ENCODE results near the gene FNIP2.
A peak's percentile ranks its signal among the peaks of the same experiment; 100 is the strongest.

The FNIP2 gene

GRCh38 chr4:158728236-158728635 lies 40.6 kb upstream of the FNIP2 start:
- no peaks in the 10 kb centered on the region for H3K36me3 ChIP-seq (ENCODE audit: insufficient read depth, low read length)
- no peaks in the 10 kb centered on the region for H3K9me2 ChIP-seq (replicated peaks; ENCODE audit: low read depth, low read length)
- H3K4me2 ChIP-seq (ENCODE audit: low read depth, low read length, poor library complexity, severe bottlenecking): no peak overlapping the region
- H2AFZ ChIP-seq (ENCODE audit: low read length): peak overlapping the region; percentile 65; the same call in 1 of the 2 replicates
- no peak overlapping the region for H3K4me3 ChIP-seq (ENCODE audit: low read length, poor library complexity, severe bottlenecking)
- H4K20me1 ChIP-seq (ENCODE audit: insufficient read depth, low read length, poor library complexity, severe bottlenecking): no peaks in the 10 kb centered on the region
- H3K27me3 ChIP-seq (ENCODE audit: insufficient read depth, low read length, poor library complexity, severe bottlenecking): no peaks in the 10 kb centered on the region
- H3K9me3 ChIP-seq (ENCODE audit: insufficient read depth, low read depth, low read length): no peaks in the 10 kb centered on the region
- no peaks in the 10 kb centered on the region for H3K79me2 ChIP-seq (ENCODE audit: insufficient read depth, low read length)
- H3K4me1 ChIP-seq (ENCODE audit: insufficient read depth, low read length, poor library complexity, severe bottlenecking): peaks cover 8% of the 10 kb centered on the region
- TF ChIP-seq EZH2phosphoT487 (IDR thresholded peaks at IDR 0.05; ENCODE audit: borderline replicate concordance): no peak
- TF ChIP-seq, protein P1, sequence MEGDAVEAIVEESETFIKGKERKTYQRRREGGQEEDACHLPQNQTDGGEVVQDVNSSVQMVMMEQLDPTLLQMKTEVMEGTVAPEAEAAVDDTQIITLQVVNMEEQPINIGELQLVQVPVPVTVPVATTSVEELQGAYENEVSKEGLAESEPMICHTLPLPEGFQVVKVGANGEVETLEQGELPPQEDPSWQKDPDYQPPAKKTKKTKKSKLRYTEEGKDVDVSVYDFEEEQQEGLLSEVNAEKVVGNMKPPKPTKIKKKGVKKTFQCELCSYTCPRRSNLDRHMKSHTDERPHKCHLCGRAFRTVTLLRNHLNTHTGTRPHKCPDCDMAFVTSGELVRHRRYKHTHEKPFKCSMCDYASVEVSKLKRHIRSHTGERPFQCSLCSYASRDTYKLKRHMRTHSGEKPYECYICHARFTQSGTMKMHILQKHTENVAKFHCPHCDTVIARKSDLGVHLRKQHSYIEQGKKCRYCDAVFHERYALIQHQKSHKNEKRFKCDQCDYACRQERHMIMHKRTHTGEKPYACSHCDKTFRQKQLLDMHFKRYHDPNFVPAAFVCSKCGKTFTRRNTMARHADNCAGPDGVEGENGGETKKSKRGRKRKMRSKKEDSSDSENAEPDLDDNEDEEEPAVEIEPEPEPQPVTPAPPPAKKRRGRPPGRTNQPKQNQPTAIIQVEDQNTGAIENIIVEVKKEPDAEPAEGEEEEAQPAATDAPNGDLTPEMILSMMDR (conservative IDR thresholded peaks at IDR 0.05; ENCODE audit: low read length): no peak
- H3F3A ChIP-seq (ENCODE audit: low read depth): no peaks in the 10 kb centered on the region
- H3K9ac ChIP-seq (ENCODE audit: low read depth, low read length, poor library complexity, severe bottlenecking): no peak overlapping the region

- H2AFZ ChIP-seq (ENCODE audit: low read length): peak overlapping the region; percentile 82
- H3K9me3 ChIP-seq (ENCODE audit: insufficient read depth, low read depth, low read length): no peaks in the 10 kb centered on the region
- H3K36me3 ChIP-seq (ENCODE audit: insufficient read depth, low read length): no peaks in the 10 kb centered on the region
- H3K4me3 ChIP-seq (ENCODE audit: low read length, poor library complexity, severe bottlenecking): no peak overlapping the region
- H4K20me1 ChIP-seq (ENCODE audit: insufficient read depth, low read length, poor library complexity, severe bottlenecking): no peaks in the 10 kb centered on the region
- peak overlapping the region; percentile 22 for H3K4me2 ChIP-seq (ENCODE audit: low read depth, low read length, poor library complexity, severe bottlenecking)
- no peak for TF ChIP-seq EZH2phosphoT487 (IDR thresholded peaks at IDR 0.05; ENCODE audit: borderline replicate concordance)
- TF ChIP-seq, protein P1 (conservative IDR thresholded peaks at IDR 0.05; ENCODE audit: low read length): peak; percentile 95
- H3K27me3 ChIP-seq (ENCODE audit: insufficient read depth, low read length, poor library complexity, severe bottlenecking): no peaks in the 10 kb centered on the region
- no peaks in the 10 kb centered on the region for H3F3A ChIP-seq (ENCODE audit: low read depth)
- no peaks in the 10 kb centered on the region for H3K79me2 ChIP-seq (ENCODE audit: insufficient read depth, low read length)
- peak overlapping the region; percentile 9 for H3K9ac ChIP-seq (ENCODE audit: low read depth, low read length, poor library complexity, severe bottlenecking)
- H3K9me2 ChIP-seq (replicated peaks; ENCODE audit: low read depth, low read length): no peaks in the 10 kb centered on the region
- H3K4me1 ChIP-seq (ENCODE audit: insufficient read depth, low read length, poor library complexity, severe bottlenecking): peaks cover 8% of the 10 kb centered on the region
These were observed 38.9 kb upstream of the FNIP2 start for GRCh38 chr4:158729716-158730559.

DNA sequence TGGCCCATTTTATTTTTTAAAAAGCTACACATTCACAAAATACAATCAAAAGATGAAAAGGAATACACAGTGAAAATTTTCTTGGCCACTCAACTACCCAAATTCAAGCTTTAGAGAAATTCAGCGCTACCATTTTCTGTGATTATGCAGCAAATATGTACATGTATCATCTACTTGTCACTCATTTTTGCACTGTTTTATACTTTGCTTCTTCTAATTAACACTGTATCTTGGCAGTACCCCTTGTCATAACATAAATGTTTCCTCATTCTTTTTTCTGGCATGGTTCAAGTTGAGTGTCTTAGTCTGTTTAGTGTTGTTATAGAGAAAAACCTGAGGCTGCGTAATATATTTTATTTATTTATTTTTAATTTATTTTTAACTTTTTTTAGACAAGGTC lies 30.0 kb upstream of the FNIP2 start:
- no peak for TF ChIP-seq EZH2phosphoT487 (IDR thresholded peaks at IDR 0.05; ENCODE audit: borderline replicate concordance)
- TF ChIP-seq, protein P1 (conservative IDR thresholded peaks at IDR 0.05; ENCODE audit: low read length): no peak
- H4K20me1 ChIP-seq (ENCODE audit: insufficient read depth, low read length, poor library complexity, severe bottlenecking): no peaks in the 10 kb centered on the region
- H3K9me3 ChIP-seq (ENCODE audit: insufficient read depth, low read depth, low read length): no peaks in the 10 kb centered on the region
- no peak overlapping the region for H3K9ac ChIP-seq (ENCODE audit: low read depth, low read length, poor library complexity, severe bottlenecking)
- H3K4me1 ChIP-seq (ENCODE audit: insufficient read depth, low read length, poor library complexity, severe bottlenecking): no peaks in the 10 kb centered on the region
- no peaks in the 10 kb centered on the region for H3F3A ChIP-seq (ENCODE audit: low read depth)
- no peaks in the 10 kb centered on the region for H3K36me3 ChIP-seq (ENCODE audit: insufficient read depth, low read length)
- H3K9me2 ChIP-seq (replicated peaks; ENCODE audit: low read depth, low read length): no peaks in the 10 kb centered on the region
- no peaks in the 10 kb centered on the region for H3K27me3 ChIP-seq (ENCODE audit: insufficient read depth, low read length, poor library complexity, severe bottlenecking)
- H3K4me3 ChIP-seq (ENCODE audit: low read length, poor library complexity, severe bottlenecking): no peak overlapping the region
- H3K4me2 ChIP-seq (ENCODE audit: low read depth, low read length, poor library complexity, severe bottlenecking): no peak overlapping the region
- no peak overlapping the region for H2AFZ ChIP-seq (ENCODE audit: low read length)
- no peaks in the 10 kb centered on the region for H3K79me2 ChIP-seq (ENCODE audit: insufficient read depth, low read length)
